Common myeloid progenitor, CD34-positive (primary cell): Measurements from ENCODE around the gene RNF2.

Experiments
- CTCF ChIA-PET: fragments of 350-600 bp; sonication (Branson Sonifier 250); formaldehyde crosslinking; loops from one replicate; lab custom pipeline; 2021; ENCODE audit warnings: antibody characterized with exemption; lab: Charles Lee
- POLR2A ChIA-PET: fragments of 350-600 bp; sonication (Branson Sonifier 250); formaldehyde crosslinking; loops from one replicate; lab custom pipeline; 2021; ENCODE audit warnings: antibody characterized with exemption; lab: Charles Lee
- DNase-seq, 3 donors: peaks; one replicate each; pipeline versions ENCODE4 v3.0.0 to v3.0.0-alpha.2; 2013
- H3K27ac ChIP-seq, 2 experiments: 1 replicate in 1 of 2; 2 replicates in 1 of 2; pipeline ENCODE4 v1.7.0; 2013; ENCODE audit warnings: inconsistent platforms in 2 of 2, low read length in 2 of 2, mild to moderate bottlenecking in 2 of 2, low read depth in 1 of 2, moderate library complexity in 1 of 2; ENCODE audit not compliant: severe bottlenecking in 2 of 2, insufficient read depth in 1 of 2, poor library complexity in 1 of 2
- H3K27me3 ChIP-seq, 5 experiments: replicated peaks in 2 of 5; 1 replicate in 3 of 5; 2 replicates in 2 of 5; pipeline versions ENCODE4 v1.6.1 to v1.7.0; 2013; ENCODE audit warnings: low read length in 4 of 5, mild to moderate bottlenecking in 2 of 5, moderate library complexity in 2 of 5, inconsistent platforms in 1 of 5; ENCODE audit not compliant: insufficient read depth in 5 of 5, control insufficient read depth in 4 of 5
- H3K36me3 ChIP-seq, 4 experiments: 1 replicate in 2 of 4; 2 replicates in 2 of 4; pipeline versions ENCODE4 v1.6.1 to v1.7.0; 2013; ENCODE audit warnings: low read length in 3 of 4, control low read depth in 1 of 4, mild to moderate bottlenecking in 1 of 4; ENCODE audit not compliant: control insufficient read depth in 4 of 4, insufficient read depth in 4 of 4
- H3K4me1 ChIP-seq, 4 experiments: 1 replicate in 3 of 4; 2 replicates in 1 of 4; pipeline versions ENCODE4 v1.6.1 to v1.7.1; 2013; ENCODE audit warnings: low read length in 3 of 4, mild to moderate bottlenecking in 3 of 4, control low read depth in 1 of 4, inconsistent platforms in 1 of 4, moderate library complexity in 1 of 4; ENCODE audit not compliant: control insufficient read depth in 4 of 4, insufficient read depth in 4 of 4; ENCODE audit errors: control extremely low read depth in 1 of 4
- H3K4me3 ChIP-seq, 7 experiments: 1 replicate in 4 of 7; 2 replicates in 3 of 7; pipeline versions ENCODE4 v1.5.1 to v1.7.0; 2013; ENCODE audit warnings: mild to moderate bottlenecking in 7 of 7, low read length in 6 of 7, moderate library complexity in 6 of 7, inconsistent platforms in 2 of 7, low read depth in 2 of 7, control low read depth in 1 of 7; ENCODE audit not compliant: insufficient read depth in 4 of 7, control insufficient read depth in 1 of 7; ENCODE audit errors: extremely low read depth in 1 of 7
- H3K9me3 ChIP-seq, 5 experiments: 1 replicate in 4 of 5; 2 replicates in 1 of 5; pipeline versions ENCODE4 v1.6.1 to v1.7.1; 2013; ENCODE audit warnings: low read length in 4 of 5, mild to moderate bottlenecking in 2 of 5, inconsistent platforms in 1 of 5, low read depth in 1 of 5, moderate library complexity in 1 of 5; ENCODE audit not compliant: control insufficient read depth in 4 of 5, insufficient read depth in 2 of 5; ENCODE audit errors: control extremely low read depth in 1 of 5
- WGBS: methylation state at CpG from one replicate; pipeline ENCODE4 v1.1.5; 2013; ENCODE audit not compliant: insufficient coverage; 5-methylcytosine and 5-hydroxymethylcytosine counted together

The RNF2 gene

GRCh38 chr1:185046668-185047067 is 1.3 kb downstream of the RNF2 start:
- no peaks in the 10 kb centered on the region for H3K9me3 ChIP-seq
- no peak for DNase-seq
- peak overlapping the region in 1 of 2 experiments; percentile 84 for H3K27ac ChIP-seq
- H3K36me3 ChIP-seq, result no peaks in the 10 kb centered on the region
- ChIA-PET POLR2A (interaction anchor here (0.7 kb wide), 1 partner anchor 60 kb away, joined by 3 read pairs; no protein-coding TSS in a partner anchor), CTCF (interaction anchor here (1.0 to 3.3 kb wide), 5 partner anchors 10 to 123 kb away, joined by 3 to 12 read pairs (median 4); partner anchors contain the start of gene NIBAN1)
- no peaks in the 10 kb centered on the region for H3K27me3 ChIP-seq
- 0% methylated on average over 5 of the region's 5 CpGs for WGBS
- peaks cover 16 to 29% (median 24%) of the 10 kb centered on the region in 4 experiments for H3K4me1 ChIP-seq
- peak overlapping the region in 6 of 7 experiments; percentile 88 to 96 (median 94) for H3K4me3 ChIP-seq

GRCh38 chr1:185049670-185050069 is 4.3 kb downstream of the RNF2 start:
- ChIA-PET CTCF (interaction anchor here (1.2 to 1.5 kb wide), 2 partner anchors 14 to 17 kb away, joined by 3 to 5 read pairs; no protein-coding TSS in a partner anchor), POLR2A (no interaction called here)
- H3K27ac ChIP-seq, result no peak overlapping the region
- H3K9me3 ChIP-seq, result peaks cover 0 to 3% (median 0%) of the 10 kb centered on the region in 5 experiments
- H3K4me3 ChIP-seq, result no peak overlapping the region
- peaks cover 16 to 28% (median 24%) of the 10 kb centered on the region in 4 experiments for H3K4me1 ChIP-seq
- peaks cover 0 to 7% (median 0%) of the 10 kb centered on the region in 4 experiments for H3K36me3 ChIP-seq
- no peaks in the 10 kb centered on the region for H3K27me3 ChIP-seq
- WGBS, result 100% methylated on average over 1 of the region's 3 CpGs
- no peak for DNase-seq

- Histone ChIP-seq H3K4me3 (no peak overlapping the region), H3K9me3 (peaks cover 0 to 3% (median 0%) of the 10 kb centered on the region in 5 experiments), H3K27me3 (no peaks in the 10 kb centered on the region), H3K4me1 (peaks cover 12 to 23% (median 21%) of the 10 kb centered on the region in 4 experiments), H3K36me3 (peaks cover 0 to 7% (median 0%) of the 10 kb centered on the region in 4 experiments), H3K27ac (no peak overlapping the region)
- ChIA-PET CTCF (interaction anchor here (1.2 kb wide), 1 partner anchor 13 kb away, joined by 3 read pairs; no protein-coding TSS in a partner anchor), POLR2A (no interaction called here)
- DNase-seq, result no peak
- WGBS, result 20% methylated on average over 1 of the region's 5 CpGs
Observed at GRCh38 chr1:185050823-185051451, 5.6 kb downstream of the RNF2 start.

- peaks cover 0 to 7% (median 0%) of the 10 kb centered on the region in 4 experiments for H3K36me3 ChIP-seq
- DNase-seq, result no peak
- 93% methylated on average over 3 of the region's 3 CpGs for WGBS
- no peak overlapping the region for H3K4me3 ChIP-seq
- POLR2A ChIA-PET, result no interaction called here
- H3K4me1 ChIP-seq, result peaks cover 6 to 17% (median 7%) of the 10 kb centered on the region in 4 experiments
- CTCF ChIA-PET, result interaction anchor here (0.9 to 1.3 kb wide), 3 partner anchors 8 to 14 kb away, joined by 3 to 4 read pairs (median 3); partner anchors contain the start of gene RNF2
- no peak overlapping the region for H3K27ac ChIP-seq
- no peaks in the 10 kb centered on the region for H3K27me3 ChIP-seq
- peaks cover 0 to 3% (median 0%) of the 10 kb centered on the region in 5 experiments for H3K9me3 ChIP-seq
Observed at GRCh38 chr1:185053204-185053603, 7.8 kb downstream of the RNF2 start.

GRCh38 chr1:185054365-185055060 is 9.2 kb downstream of the RNF2 start:
- peaks cover 11 to 30% (median 17%) of the 10 kb centered on the region in 4 experiments for H3K4me1 ChIP-seq
- ChIA-PET CTCF (interaction anchor here (1.3 kb wide), 1 partner anchor 9 kb away, joined by 3 read pairs; the partner anchor contains the start of gene RNF2), POLR2A (no interaction called here)
- H3K27ac ChIP-seq, result no peak overlapping the region
- WGBS, result 97% methylated on average over 26 of the region's 31 CpGs
- H3K4me3 ChIP-seq, result no peak overlapping the region
- no peaks in the 10 kb centered on the region for H3K27me3 ChIP-seq
- peaks cover 0 to 7% (median 0%) of the 10 kb centered on the region in 4 experiments for H3K36me3 ChIP-seq
- peaks cover 0 to 3% (median 0%) of the 10 kb centered on the region in 5 experiments for H3K9me3 ChIP-seq
- no peak for DNase-seq

- H3K36me3 ChIP-seq, result peaks cover 0 to 4% (median 0%) of the 10 kb centered on the region in 4 experiments
- H3K9me3 ChIP-seq, result no peaks in the 10 kb centered on the region
- peak overlapping the region in 2 of 7 experiments; percentile 41 to 57 for H3K4me3 ChIP-seq
- H3K4me1 ChIP-seq, result peaks cover 18 to 54% (median 36%) of the 10 kb centered on the region in 4 experiments
- ChIA-PET CTCF (interaction anchor here (0.9 to 1.5 kb wide), 2 partner anchors 11 to 13 kb away, joined by 4 to 5 read pairs; partner anchors contain the start of gene RNF2), POLR2A (interaction anchor here (1.0 kb wide), 1 partner anchor 12 kb away, joined by 3 read pairs; the partner anchor contains the start of gene RNF2)
- peak overlapping the region in 1 of 2 experiments; percentile 37 for H3K27ac ChIP-seq
- 20% methylated on average over 1 of the region's 2 CpGs for WGBS
- peak in 2 of 3 donors; percentile 52 to 56 for DNase-seq
- no peaks in the 10 kb centered on the region for H3K27me3 ChIP-seq
Observed at GRCh38 chr1:185058110-185058509, 12.8 kb downstream of the RNF2 start.
